NCI-H774 (cell line): ENCODE results near the gene AGAP1.

Experiments used
- DNase-seq: peaks from one replicate; lab custom pipeline; 2025; lab: John Stamatoyannopoulos, UW

The AGAP1 gene

GRCh38 chr2:235550378-235550760, 56.5 kb downstream of the AGAP1 start:
- no peak for DNase-seq

- DNase-seq = no peak
These were observed 57.1 kb downstream of the AGAP1 start for GRCh38 chr2:235550946-235551345.

DNA sequence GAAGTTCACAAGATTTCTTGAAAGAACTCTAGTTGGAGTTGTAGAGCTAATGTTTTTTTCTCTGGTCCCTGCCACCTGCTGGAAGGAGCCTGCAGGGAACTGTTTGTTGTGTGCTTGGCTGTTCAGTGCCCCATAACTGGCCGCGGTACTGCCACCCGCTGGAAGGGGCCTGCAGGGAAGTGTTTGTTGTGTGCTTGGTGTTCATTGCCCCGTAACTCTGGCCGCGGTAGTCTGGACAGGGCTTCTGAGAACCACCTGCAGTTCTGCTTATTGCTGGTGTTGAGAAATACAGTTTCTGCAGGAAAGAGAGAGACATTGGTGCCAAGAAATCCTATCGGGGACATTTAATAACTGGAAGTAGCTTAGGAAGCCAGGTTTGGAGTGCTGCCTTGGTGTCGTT, 58.1 kb downstream of the AGAP1 start:
- DNase-seq = peak; percentile 25

- no peak for DNase-seq
These were observed 58.8 kb downstream of the AGAP1 start for GRCh38 chr2:235552671-235553070.

DNA sequence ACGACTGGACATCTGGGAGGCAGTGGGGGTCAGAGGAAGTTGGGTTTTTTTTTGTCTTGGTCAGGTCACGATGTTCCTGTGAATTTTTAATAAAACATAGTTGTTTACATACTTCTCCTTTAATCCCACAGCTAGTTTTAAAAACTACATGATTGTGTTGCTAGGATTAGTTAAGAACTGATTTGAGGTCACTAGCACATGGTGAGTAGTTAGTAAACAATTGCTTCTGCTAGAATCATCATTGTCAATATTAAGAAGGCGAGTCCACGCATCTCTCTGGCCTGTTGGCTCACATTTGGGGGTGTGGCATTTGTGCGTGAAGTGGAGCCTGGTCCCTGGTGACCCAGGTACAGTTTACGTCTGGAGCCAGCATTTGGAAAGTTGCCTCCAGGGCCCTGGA, 59.4 kb downstream of the AGAP1 start:
- DNase-seq = no peak

DNA sequence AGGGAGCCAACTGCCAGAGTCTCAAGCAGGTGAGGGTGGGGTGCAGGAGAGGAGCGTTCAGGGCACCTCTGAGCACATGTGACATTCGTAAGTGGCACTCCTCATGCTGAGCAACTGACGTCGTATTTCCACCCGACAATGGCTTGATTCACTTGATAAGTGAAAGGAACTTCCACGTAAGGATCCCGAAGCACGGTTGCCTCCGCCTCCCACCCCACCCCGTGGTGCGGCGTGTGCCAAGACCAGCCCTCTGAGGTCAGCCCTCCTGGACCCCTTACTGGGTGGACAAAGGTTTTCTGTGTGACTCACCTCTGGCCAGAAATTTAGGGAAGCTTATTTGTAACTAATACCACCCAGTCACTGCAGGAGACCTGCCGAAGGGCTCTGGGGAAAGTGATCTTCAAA, 59.9 kb downstream of the AGAP1 start:
- no peak for DNase-seq

GRCh38 chr2:235554385-235554784, 60.5 kb downstream of the AGAP1 start:
- DNase-seq = no peak

DNA sequence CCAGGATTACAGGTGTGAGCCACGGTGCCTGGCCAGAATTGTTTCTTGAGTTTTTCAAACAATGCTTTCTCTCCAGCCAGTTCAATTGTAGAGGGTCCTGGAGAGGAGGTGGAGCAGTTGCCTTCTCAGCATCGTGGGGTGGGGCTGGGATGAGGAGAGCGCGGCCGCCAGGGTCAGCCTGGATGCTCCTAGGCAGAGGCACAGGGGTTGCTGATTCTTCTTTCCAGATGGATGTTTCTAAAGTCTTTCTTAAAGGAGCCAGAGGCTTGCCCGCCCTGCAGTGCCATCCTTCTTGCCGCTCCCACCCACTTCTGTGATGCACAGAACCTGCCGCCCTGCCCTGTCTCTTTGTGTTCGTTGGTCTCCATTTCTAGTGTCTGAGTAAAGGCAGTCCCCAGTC, 61.1 kb downstream of the AGAP1 start:
- no peak for DNase-seq

DNA sequence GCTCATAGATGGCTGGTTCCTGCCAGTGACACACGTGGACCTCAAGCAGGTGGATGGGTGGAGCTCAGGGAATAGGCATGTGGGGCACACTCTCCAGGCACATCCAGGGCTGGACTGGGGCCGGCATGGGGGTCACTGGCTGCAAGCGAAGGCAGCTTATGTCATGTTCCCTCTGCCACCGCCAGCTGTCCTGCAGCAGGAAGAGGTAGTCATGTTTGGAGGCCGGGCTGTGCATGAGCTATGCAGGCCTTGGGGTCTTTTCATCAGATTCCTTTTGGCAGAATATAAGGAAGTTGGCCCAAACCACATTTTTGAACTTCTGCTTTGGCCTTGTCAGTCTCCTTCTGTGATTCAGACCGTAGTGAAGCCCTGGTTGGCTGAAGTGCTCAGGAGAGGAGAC, 61.5 kb downstream of the AGAP1 start:
- no peak for DNase-seq

DNA sequence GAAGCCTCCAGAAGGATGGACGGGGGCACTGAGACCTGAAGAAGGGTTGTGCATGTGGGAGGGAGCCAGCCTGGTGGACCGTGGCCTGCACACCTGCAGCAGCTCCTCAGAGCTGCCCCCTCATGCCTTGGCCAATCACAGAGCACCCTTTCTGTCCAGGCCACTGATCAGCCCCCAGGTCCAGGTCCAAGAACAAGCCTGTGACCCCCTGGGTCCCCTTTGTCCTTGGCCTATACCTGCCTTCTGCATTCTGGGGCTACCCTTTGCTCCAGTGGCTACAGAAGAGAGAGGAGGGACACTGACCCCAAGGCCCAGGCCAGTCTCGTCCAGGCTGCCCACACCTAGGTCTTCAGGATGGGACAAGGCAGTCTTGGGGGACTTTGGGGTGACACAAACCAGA, 62.2 kb downstream of the AGAP1 start:
- no peak for DNase-seq

DNA sequence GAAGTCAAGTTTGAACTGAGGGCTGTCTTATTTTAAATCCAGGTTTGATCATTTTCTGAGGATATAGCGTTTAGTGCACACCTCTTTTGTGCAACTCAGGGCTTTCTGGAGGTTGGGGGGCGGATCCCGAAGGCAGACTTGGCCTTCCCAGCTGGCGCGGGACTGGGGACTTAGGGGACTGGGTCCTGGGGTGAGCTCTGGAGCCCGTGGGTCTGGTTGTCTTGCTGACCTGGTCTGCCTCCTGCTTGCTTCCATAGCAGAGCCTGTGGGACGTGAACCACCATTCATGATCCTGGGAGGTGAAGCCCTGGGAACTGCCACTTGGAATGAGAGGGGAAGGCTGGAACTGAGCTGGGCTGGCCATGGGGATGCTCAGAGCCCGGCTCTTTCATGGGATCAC, 63.1 kb downstream of the AGAP1 start:
- DNase-seq = no peak

DNA sequence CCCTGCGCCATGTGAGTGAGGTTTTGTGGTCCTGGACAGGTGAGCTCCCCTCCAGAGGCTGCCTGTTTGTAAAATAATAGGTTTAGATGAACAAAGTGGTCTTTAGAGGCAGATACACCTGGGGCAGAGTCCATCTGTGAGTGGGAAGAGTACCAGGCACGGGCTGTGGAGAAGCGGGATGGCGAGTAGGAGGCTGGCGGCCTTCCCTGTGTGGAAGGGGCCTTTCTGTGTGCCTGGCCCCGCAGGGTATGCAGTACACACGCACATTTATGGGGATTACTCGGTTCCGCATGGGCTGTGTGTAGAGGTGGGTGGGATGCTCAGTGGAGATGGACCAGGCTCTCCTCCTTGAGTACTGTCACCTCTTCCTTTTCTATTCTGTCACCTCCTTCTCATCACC, 64.1 kb downstream of the AGAP1 start:
- no peak for DNase-seq

GRCh38 chr2:235558572-235558971, 64.7 kb downstream of the AGAP1 start:
- DNase-seq = no peak

DNA sequence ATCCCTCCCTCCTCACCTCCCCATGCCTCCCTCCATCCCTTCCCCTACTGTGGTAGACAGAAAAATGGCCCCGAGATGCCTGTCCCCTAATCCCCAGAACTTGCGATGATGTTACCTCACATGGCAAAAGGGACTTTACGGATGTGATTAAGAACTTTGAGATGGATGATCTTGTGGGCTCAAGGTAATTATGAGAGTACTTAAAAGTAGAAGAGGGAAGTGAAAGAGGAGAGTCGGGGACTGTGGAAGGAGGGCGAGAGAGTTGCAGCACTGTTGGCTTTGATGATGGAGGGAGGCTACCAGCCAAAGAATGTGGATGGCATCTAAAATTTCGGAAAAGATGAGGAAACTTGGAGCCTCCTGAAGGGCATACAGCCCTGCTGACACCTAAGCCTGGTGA, 66.5 kb downstream of the AGAP1 start:
- DNase-seq = no peak

DNA sequence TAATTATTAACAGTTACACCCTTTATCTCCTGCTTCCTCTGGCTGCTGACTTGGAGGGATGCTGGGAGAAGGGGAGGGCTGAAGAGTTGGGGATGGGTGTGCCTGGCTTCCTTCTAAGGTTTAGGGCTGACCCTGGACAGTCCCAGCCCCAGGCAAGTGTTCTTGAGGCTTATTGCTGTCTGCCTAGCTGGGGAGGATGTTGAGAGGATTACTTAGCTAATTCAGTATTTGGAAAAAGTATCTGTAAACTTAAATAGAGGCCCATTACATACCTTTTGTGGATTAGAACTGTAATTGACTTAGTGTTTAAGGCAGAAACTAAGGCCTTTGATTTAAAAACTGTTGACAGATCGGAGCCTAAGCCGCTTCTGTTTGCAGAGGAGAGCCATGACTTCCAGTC, 67.6 kb downstream of the AGAP1 start:
- DNase-seq = no peak

DNA sequence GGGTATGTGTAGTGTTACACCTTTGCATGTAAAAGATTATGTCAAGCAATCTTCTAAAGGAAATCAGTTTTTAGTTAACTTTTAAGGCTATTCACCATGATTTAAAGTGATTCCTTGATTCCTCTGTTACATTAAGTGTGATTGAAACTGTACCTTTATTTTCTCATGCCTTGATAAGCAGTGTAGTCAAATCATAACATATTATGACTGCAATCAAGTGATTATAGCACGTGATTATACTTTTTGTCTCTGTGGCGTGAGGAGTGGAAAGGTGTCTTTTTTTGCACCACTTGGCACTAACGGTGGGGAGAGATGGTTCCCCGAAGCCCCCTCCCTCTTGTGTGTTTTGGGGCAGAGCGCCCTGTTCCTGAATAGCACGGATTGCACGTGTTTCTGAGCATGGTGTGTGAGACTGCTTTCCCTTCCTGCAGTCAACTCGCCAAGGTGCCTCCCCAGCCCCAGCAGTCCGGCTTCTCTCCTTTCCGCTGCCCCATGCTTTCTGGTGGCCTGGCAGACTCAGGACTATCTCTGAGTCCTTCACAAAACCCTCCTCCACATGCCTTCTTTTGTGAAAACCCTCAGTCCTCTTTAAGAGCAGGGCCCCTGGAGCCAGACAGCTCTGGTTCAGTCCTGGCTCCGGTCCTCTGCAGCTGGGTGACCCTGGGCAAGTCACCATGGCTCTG, 68.4 kb downstream of the AGAP1 start:
- no peak for DNase-seq

DNA sequence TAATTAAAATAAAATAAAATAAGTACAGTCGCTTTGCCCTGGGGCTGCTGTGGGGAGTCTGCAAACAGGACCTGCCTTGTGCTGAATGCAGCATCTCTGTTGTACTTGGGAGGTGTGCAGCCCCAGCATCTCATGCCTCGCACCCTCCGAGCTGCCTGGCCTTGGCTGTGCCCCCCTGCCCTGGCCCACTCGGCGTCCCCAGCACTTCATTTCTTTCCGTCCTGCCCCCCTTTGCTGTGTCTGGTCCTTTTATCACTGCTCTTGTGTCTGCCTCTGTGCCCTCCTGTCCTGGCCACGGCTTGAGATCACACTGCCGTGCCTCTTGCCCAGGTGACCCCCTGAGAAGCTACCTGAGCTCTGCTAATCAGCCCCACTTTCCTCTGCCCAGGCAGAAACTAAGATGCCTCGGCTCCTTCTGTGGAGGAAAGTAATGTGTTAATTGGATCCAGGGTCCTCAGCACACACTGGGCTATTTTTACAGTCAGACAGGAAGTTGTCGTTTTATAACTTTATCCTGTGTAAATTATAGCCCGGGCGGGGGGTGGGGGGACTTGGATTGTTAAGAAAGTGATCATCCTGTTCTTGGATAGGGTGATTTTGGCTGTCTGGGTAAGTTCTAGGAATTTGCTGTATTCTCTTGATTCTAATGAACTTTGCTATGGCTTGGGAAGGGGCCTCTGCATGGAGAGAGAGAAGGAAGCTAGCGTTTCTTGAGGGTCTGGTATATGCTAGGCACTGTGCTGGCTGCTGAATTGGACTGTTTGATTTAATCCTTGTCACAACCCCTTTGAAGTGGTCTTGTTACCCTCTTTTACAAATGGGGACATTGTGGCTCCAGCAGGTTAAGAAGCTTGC, 69.4 kb downstream of the AGAP1 start:
- no peak for DNase-seq

DNA sequence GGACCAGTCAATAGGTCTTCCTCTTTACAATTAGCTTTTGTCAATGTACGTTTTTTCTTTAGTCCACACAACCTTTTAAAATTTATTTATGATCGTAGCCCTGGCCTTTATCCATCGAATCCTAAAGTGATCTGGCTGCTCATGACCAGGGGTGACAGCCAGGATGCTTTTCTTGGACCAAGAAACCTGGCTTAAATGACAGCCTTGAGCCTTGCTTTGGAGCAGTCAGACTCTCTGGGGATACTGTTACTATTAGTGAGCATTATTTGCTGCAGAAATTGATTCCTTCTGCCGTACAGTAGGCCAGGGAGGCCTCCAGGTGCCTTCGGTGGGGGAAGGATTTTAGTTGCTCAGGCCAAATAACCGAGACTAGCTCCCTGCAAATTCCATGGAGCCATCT, 70.2 kb downstream of the AGAP1 start:
- DNase-seq = no peak

GRCh38 chr2:235564884-235565530, 71.2 kb downstream of the AGAP1 start:
- DNase-seq = no peak

DNA sequence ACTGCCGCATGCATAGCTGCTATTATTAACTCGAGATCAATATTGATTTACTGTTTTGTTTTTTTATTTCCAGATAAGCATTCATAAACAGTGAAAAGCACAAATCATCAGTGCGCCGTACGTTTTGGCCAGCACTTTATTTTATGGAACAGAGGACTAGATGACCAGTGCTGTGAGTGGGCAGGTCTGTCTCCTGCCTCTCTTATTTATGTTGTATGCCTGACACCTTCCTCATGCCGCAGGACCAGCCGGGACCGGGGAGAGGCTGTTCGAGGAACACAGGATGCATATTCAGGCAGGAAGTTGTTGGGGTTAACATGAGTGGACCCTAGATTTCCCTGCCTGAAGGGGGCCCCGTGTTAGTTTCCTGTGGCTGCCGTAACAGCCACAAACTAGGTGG, 72.6 kb downstream of the AGAP1 start:
- DNase-seq = no peak

- no peak for DNase-seq
These were observed 73.2 kb downstream of the AGAP1 start for GRCh38 chr2:235566931-235567495.

- DNase-seq = no peak
These were observed 74.0 kb downstream of the AGAP1 start for GRCh38 chr2:235567842-235568241.

DNA sequence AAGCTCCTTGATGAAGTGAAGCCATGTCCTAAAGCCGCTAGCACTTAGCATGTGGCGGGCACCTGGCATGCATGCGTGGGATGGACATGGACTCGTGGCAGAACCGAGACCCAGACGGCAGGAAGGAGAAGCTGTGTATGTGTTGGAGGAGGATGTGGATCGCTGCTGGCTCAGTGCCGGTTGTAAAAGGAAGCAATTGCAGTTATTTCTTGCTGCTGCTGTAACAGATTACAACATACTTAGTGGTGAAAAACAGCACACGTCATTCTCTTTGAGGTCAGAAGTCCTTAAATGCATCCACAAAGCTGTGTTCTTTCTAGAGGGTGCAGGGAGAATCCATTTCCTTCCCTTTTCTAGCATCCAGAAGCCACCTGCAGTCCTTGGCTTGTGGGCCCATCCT, 74.6 kb downstream of the AGAP1 start:
- DNase-seq = no peak
